HUES64 (cell line): ENCODE data around the gene DLG5.

ENCODE experiments used
- H3K27ac ChIP-seq: 2 replicates; pipeline ENCODE4 v1.7.0; 2013; ENCODE audit warnings: low read depth, low read length, inconsistent platforms
- H3K27me3 ChIP-seq: 2 replicates; pipeline ENCODE4 v1.6.1; 2013; ENCODE audit warnings: mild to moderate bottlenecking, low read length; ENCODE audit not compliant: insufficient read depth
- H3K36me3 ChIP-seq: 2 replicates; pipeline ENCODE4 v1.6.1; 2013; ENCODE audit warnings: mild to moderate bottlenecking, low read length; ENCODE audit not compliant: insufficient read depth
- H3K4me1 ChIP-seq: 2 replicates; pipeline ENCODE4 v1.6.1; 2013; ENCODE audit warnings: mild to moderate bottlenecking, low read length, moderate library complexity; ENCODE audit not compliant: insufficient read depth
- H3K4me3 ChIP-seq: 2 replicates; pipeline ENCODE4 v1.5.1; 2013; ENCODE audit warnings: mild to moderate bottlenecking, low read length, moderate library complexity
- H3K9ac ChIP-seq: 2 replicates; pipeline ENCODE4 v1.6.1; 2013; ENCODE audit warnings: mild to moderate bottlenecking, low read depth, low read length
- H3K9me3 ChIP-seq: 2 replicates; pipeline ENCODE4 v1.6.1; 2013; ENCODE audit warnings: low read depth, low read length; ENCODE audit not compliant: insufficient read depth
- WGBS: fragments of 150-250, 120-280 bp; methylation state at CpG from one replicate; pipeline ENCODE4 v1.1.7; 2013; ENCODE audit warnings: missing lambda C conversion rate; 5-methylcytosine and 5-hydroxymethylcytosine counted together

The DLG5 gene

GRCh38 chr10:77925410-77925794, 1.2 kb downstream of the DLG5 start:
- Histone ChIP-seq H3K36me3 (no peaks in the 10 kb centered on the region), H3K4me1 (peaks cover 25% of the 10 kb centered on the region), H3K9ac (peak overlapping the region; percentile 91), H3K4me3 (peak overlapping the region; percentile 87), H3K9me3 (no peaks in the 10 kb centered on the region), H3K27me3 (peaks cover 11% of the 10 kb centered on the region), H3K27ac (no peak overlapping the region)
- 48% methylated on average over 7 of the region's 7 CpGs for WGBS

DNA sequence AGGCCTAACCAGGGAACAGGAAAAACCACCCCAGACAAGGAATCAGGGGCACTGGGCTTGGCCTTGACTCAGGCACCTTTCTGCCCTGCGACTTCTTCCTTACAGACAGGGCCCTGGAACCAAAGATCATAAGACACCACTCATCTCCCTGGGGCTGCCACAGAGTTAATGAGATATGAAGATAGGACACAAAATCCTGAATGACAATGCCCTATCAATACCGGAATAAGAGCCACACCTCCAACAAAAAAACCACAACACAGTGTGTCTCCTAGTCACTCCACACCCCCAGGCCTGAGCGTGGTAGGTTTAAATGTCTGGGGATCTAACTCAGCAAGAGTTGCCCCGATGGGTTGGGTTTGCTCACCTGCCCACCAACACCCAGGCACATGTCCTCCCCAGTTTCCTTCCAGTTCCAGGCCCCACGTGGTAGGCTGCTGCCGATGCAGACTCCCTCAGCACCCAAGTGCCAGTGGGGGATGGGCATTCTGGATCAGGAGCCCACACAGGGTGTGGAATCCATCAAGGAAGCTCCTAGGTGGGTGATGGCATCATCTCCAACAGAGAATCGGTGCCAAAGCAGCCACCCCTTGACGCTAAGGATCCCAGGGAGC, 3.9 kb downstream of the DLG5 start:
- Histone ChIP-seq H3K27me3 (peaks cover 6% of the 10 kb centered on the region), H3K9me3 (no peaks in the 10 kb centered on the region), H3K9ac (no peak overlapping the region), H3K27ac (no peak overlapping the region), H3K4me1 (peaks cover 22% of the 10 kb centered on the region; the same call in 1 of the 2 replicates), H3K4me3 (no peak overlapping the region), H3K36me3 (no peaks in the 10 kb centered on the region)
- 88% methylated on average over 8 of the region's 8 CpGs for WGBS

DNA sequence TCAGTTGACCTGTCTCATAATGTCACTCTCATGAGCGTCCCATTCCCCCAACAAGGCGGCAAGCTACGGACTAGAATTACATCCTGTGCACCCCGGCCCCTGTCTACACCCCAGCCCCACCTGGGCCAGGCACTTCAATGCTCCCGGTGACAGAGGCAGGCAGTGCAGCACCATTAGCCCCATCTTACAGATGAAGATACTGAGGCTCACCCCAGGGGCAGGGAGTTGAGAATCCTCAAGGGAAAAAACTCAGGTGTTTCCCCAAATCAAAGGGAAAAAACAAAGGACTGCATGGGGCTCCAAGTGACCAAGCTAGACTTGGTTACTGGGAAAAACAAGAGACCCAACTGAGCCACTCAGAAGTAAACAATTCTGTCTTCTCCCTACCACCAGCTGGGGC, 4.5 kb downstream of the DLG5 start:
- WGBS, result 93% methylated on average over 5 of the region's 5 CpGs
- H3K27me3 ChIP-seq, result no peaks in the 10 kb centered on the region
- H3K27ac ChIP-seq, result no peak overlapping the region
- no peaks in the 10 kb centered on the region for H3K36me3 ChIP-seq
- H3K4me3 ChIP-seq, result no peak overlapping the region
- peaks cover 16% of the 10 kb centered on the region; the same call in 1 of the 2 replicates for H3K4me1 ChIP-seq
- no peak overlapping the region for H3K9ac ChIP-seq
- no peaks in the 10 kb centered on the region for H3K9me3 ChIP-seq

DNA sequence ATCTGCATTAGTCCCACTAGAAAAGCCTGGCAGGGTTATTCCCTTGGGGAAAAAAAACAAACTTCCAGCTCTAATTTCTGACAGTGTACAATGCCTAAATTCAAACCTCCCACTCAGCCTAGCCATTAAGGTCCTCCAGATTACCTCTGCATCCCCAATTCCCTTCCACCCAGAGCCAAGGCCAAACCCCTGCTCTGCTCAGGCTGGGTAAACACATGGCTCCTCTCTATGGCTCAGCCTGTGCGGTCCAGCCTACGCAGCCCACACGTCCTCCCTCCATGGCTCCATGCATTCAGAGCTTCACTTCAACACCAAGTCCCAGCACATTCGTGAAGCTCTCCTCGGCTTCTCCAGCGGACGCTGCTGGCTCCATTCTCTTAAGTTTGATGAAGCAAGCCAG, 5.2 kb downstream of the DLG5 start:
- Histone ChIP-seq H3K27me3 (no peaks in the 10 kb centered on the region), H3K27ac (no peak overlapping the region), H3K9me3 (no peaks in the 10 kb centered on the region), H3K9ac (no peak overlapping the region), H3K4me1 (peaks cover 16% of the 10 kb centered on the region; the same call in 1 of the 2 replicates), H3K4me3 (no peak overlapping the region), H3K36me3 (no peaks in the 10 kb centered on the region)
- WGBS, result 91% methylated on average over 7 of the region's 7 CpGs

GRCh38 chr10:77920495-77920894, 6.1 kb downstream of the DLG5 start:
- Histone ChIP-seq H3K27me3 (no peaks in the 10 kb centered on the region), H3K9ac (no peak overlapping the region), H3K4me1 (peaks cover 16% of the 10 kb centered on the region; the same call in 1 of the 2 replicates), H3K36me3 (no peaks in the 10 kb centered on the region), H3K27ac (no peak overlapping the region), H3K4me3 (no peak overlapping the region), H3K9me3 (no peaks in the 10 kb centered on the region)
- WGBS, result 85% methylated on average over 4 of the region's 4 CpGs

DNA sequence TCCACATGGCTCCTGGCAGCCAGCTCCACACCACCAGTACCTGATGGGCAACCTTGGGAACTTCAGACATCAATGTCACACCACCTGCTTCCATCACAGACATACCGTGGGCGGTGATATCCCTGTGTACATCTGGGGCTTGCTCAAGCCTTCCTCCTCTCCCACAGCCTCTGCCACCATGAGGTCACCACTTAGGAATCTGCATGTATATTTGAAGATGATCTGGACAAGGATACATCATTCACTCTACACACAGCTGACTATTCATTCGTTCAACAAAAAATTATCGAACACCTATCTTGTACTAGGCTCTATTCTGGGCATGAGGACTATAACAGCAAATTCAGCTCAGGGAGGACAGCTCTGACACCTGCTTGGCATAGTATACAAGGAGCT, 6.8 kb downstream of the DLG5 start:
- WGBS, result 92% methylated on average over 4 of the region's 4 CpGs
- H3K27ac ChIP-seq, result no peak overlapping the region
- peaks cover 9% of the 10 kb centered on the region; the same call in 1 of the 2 replicates for H3K4me1 ChIP-seq
- H3K9ac ChIP-seq, result no peak overlapping the region
- H3K27me3 ChIP-seq, result no peaks in the 10 kb centered on the region
- H3K36me3 ChIP-seq, result no peaks in the 10 kb centered on the region
- H3K4me3 ChIP-seq, result no peak overlapping the region
- H3K9me3 ChIP-seq, result no peaks in the 10 kb centered on the region

DNA sequence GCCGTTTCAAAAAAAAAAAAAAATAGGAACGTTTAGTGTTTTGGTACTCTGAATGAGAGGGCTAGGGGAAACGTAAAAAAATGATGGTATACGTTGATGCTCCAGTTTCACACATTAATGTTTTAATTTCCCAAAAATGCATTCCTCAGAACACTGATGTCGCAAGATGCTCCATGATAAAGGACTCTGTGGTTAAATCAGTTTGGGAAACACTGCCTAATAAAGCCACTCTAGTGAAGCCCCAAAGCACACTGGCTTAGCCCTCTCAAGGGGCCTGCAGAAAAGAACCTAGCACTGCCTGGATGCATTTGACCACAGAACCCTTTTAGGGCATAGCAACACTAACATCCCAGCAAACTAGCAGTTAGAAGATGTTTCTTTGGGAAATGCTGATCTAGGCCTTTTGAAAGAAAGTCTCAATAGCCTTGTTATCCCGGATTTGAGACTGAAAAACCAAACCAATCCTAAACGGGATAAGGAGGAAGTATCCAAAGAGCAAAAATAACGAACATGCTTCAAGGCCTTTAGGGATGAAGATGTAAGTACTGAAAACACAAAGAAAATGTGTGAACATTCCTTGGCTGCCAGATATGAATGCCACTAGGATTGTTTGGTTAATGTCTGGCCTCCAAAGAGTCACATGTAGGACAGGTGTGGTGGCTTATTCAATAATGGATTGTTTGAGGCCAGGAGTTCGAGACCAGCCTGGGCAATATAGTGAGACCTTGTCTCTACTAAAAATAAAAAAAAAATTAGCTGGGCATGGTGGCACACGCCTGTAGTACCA, 11.0 kb downstream of the DLG5 start:
- Histone ChIP-seq H3K36me3 (no peaks in the 10 kb centered on the region), H3K9me3 (no peaks in the 10 kb centered on the region), H3K4me3 (no peak overlapping the region), H3K27me3 (no peaks in the 10 kb centered on the region), H3K9ac (no peak overlapping the region), H3K27ac (no peak overlapping the region), H3K4me1 (no peaks in the 10 kb centered on the region)
- WGBS, result 94% methylated on average over 10 of the region's 10 CpGs

DNA sequence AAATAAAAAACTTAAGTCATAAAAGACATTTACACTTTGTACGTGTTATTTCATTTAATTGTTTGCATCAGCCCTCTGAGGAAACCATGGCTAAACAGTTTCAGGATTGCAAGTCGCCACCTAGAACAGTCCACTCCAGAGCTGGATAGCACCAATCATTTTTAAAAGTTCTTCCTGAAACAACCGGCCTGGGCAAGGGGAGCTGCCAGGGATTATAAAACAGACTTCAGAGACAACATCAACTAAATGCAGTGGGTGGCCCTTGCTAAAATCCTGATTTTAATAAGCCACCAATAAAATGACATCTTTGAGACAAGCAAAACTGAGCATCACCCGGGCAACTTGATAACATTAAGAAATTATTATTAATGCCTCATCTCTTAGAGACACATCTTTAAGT, 13.5 kb downstream of the DLG5 start:
- H3K4me1 ChIP-seq, result peaks cover 9% of the 10 kb centered on the region; the same call in 1 of the 2 replicates
- no peak overlapping the region for H3K9ac ChIP-seq
- H3K9me3 ChIP-seq, result no peaks in the 10 kb centered on the region
- H3K27ac ChIP-seq, result no peak overlapping the region
- no peaks in the 10 kb centered on the region for H3K27me3 ChIP-seq
- WGBS, result 90% methylated on average over 4 of the region's 4 CpGs
- H3K4me3 ChIP-seq, result no peak overlapping the region
- H3K36me3 ChIP-seq, result no peaks in the 10 kb centered on the region

DNA sequence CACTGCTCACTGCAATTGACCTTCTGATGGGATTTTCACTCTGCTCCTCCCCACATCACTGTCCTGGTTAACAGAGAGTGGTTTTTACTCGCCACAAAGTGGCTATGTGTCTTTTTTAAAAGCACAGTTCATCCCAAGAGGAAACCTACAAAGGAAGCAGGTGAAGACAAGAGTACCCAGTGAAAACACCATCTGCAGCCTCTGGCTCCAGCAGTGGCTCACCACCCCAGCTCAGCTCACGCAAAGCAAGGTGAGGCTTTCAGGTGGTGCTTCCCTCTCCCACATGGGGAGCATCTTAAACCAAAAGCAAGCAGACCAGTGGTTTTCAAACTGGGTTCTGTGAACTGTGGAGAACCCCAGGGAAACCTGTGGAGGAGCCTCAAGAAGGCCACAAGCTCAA, 14.0 kb downstream of the DLG5 start:
- Histone ChIP-seq H3K4me3 (no peak overlapping the region), H3K4me1 (peaks cover 9% of the 10 kb centered on the region; the same call in 1 of the 2 replicates), H3K36me3 (no peaks in the 10 kb centered on the region), H3K27me3 (no peaks in the 10 kb centered on the region), H3K9ac (no peak overlapping the region), H3K9me3 (no peaks in the 10 kb centered on the region), H3K27ac (0 out of 2 replicates have a peak overlapping the region, but pooled peaks have one; percentile 10)
- 94% methylated on average over 2 of the region's 2 CpGs for WGBS

DNA sequence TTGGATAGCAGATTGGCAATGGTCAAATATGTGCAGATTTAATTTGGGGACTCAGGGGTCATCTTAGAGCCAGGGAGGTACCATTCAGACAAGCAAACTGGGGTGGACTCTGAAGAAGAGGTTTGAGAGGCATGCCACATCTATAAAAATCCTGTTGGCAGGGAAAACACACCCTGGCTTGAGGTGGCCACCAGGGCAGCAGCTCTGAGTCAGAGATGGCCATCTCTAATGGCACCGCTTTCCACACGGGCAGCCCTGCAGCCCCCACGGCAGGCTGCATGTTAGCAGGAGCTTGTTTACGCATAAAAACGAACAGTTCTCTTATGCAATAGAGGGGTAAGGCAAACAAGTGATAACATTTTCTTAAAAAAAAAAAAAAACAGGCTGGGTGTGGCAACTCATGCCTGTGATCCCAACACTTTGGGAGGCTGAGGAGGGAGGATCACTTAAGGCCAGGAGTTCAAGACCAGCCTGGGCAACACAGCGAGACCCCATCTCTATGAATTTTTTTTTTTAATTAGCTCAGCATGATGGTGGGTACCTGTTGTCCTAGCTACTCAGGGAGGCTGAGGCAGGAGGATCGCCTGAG, 14.9 kb downstream of the DLG5 start:
- H3K9me3 ChIP-seq, result no peaks in the 10 kb centered on the region
- no peak overlapping the region for H3K27ac ChIP-seq
- H3K4me3 ChIP-seq, result no peak overlapping the region
- 97% methylated on average over 7 of the region's 7 CpGs for WGBS
- H3K36me3 ChIP-seq, result no peaks in the 10 kb centered on the region
- H3K9ac ChIP-seq, result no peak overlapping the region
- H3K27me3 ChIP-seq, result no peaks in the 10 kb centered on the region
- peaks cover 9% of the 10 kb centered on the region; the same call in 1 of the 2 replicates for H3K4me1 ChIP-seq

DNA sequence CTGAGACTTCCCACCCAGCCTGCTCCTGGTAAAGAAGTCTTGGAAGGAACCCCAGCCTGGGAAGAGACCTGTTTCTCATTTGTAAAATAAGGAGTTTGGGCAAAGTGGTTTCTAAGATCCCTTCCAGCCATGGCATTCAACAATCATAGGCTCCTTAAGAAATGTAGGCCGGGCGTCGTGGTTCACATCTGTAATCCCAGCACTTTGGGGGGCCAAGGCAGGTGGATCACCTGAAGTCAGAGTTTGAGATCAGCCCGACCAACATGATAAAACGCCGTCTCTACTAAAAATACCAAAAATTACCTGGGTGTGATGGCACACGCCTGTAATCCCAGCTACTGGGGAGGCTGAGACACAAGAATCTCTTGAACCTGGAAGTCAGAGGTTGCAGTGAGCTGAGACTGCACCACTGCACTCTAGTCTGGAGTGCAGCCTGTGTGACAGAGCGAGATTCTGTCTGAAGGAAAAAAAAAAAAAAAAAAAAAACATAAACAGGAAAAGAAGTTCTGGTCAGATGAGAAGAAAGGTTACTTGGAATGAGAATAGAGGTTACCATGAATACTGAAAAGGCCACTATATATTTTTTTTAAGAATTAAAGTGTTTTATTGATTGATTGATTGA, 15.9 kb downstream of the DLG5 start:
- Histone ChIP-seq H3K4me3 (no peak overlapping the region), H3K9ac (no peak overlapping the region), H3K36me3 (no peaks in the 10 kb centered on the region), H3K27ac (no peak overlapping the region), H3K27me3 (no peaks in the 10 kb centered on the region), H3K9me3 (no peaks in the 10 kb centered on the region), H3K4me1 (peaks cover 9% of the 10 kb centered on the region; the same call in 1 of the 2 replicates)
- WGBS, result 90% methylated on average over 8 of the region's 8 CpGs
